Adrenal gland (tissue), 5 donors: ENCODE measurements around the gene CDH4.

Source experiments
- POLR2A ChIP-seq, 2 donors: fragments of 450-650 bp; IDR thresholded peaks; one replicate each; pipeline ENCODE4 v1.6.1; 2017; ENCODE audit warnings: antibody characterized with exemption in 2 of 2, mild to moderate bottlenecking in 2 of 2, moderate library complexity in 1 of 2
- TF ChIP-seq, protein P1 (sequence below), 6 experiments: fragments of 450-650 bp in 4 of 6; fragments of 200-600 bp in 2 of 6; sonication (generic) in 1 of 6; IDR thresholded peaks; 1 replicate in 5 of 6; 2 replicates in 1 of 6; pipeline versions ENCODE4 v1.5.1 to v1.8.0; 2016 to 2021; ENCODE audit warnings: antibody characterized with exemption in 6 of 6, mild to moderate bottlenecking in 2 of 6, moderate library complexity in 1 of 6
- donor health status: DM: no; HTN: no; CAD: no.

DNA sequence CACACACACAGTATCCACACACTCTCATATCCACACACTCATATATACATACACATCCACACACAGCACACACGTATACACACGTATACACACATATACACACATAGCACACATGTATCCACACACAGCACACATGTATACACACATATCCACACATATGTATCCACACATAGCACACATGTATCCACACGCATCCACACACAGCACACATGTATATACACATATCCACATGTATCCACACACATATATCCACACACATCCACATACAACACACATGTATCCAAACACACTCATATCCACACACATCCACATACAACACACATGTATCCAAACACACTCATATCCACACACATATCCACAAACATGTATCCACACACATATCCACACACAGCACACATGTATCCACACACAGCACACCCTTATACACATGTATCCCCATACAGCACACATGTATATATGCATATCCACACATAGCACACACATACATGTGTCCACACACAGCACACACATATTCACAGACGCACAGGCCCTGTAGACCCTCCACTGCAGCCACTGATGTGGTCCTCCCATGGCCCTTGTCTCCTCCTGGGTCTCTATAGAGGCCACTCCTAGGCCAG is 172.1 kb downstream of the CDH4 start:
- TF ChIP-seq, protein P1, sequence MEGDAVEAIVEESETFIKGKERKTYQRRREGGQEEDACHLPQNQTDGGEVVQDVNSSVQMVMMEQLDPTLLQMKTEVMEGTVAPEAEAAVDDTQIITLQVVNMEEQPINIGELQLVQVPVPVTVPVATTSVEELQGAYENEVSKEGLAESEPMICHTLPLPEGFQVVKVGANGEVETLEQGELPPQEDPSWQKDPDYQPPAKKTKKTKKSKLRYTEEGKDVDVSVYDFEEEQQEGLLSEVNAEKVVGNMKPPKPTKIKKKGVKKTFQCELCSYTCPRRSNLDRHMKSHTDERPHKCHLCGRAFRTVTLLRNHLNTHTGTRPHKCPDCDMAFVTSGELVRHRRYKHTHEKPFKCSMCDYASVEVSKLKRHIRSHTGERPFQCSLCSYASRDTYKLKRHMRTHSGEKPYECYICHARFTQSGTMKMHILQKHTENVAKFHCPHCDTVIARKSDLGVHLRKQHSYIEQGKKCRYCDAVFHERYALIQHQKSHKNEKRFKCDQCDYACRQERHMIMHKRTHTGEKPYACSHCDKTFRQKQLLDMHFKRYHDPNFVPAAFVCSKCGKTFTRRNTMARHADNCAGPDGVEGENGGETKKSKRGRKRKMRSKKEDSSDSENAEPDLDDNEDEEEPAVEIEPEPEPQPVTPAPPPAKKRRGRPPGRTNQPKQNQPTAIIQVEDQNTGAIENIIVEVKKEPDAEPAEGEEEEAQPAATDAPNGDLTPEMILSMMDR (IDR thresholded peaks at IDR 0.05) = no peak
- TF ChIP-seq POLR2A (IDR thresholded peaks at IDR 0.05) = no peak
